ENCODE data around the gene POTEH.
"Not testable (repeated sequence)": the region's sequence is repeated elsewhere in the genome, so short reads cannot be mapped to it uniquely, and the experiment has no call there.

GRCh38 chr22:15689012-15689748, 646 bp upstream of the POTEH start:
- TF ChIP-seq ZNF592 (IDR thresholded peaks at IDR 0.05); ZNF687 (IDR thresholded peaks at IDR 0.05); ZBTB4 (CRISPR knock-in tag; IDR thresholded peaks at IDR 0.05); BCL11A (IDR thresholded peaks at IDR 0.05; ENCODE audit: low read depth, low read length); ZBED1 (IDR thresholded peaks at IDR 0.05; ENCODE audit: borderline replicate concordance); CREB1 (IDR thresholded peaks at IDR 0.05; ENCODE audit: low read depth); ESRRA (IDR thresholded peaks at IDR 0.05; ENCODE audit: low read length); NBN (IDR thresholded peaks at IDR 0.05); POLR2A (IDR thresholded peaks at IDR 0.05; ENCODE audit: low read depth, low read length): not testable (repeated sequence)

All from GM12878 (cell line).